HG02623 (cell line): ENCODE results near the gene LDLRAD3.

Source experiments
- ATAC-seq: cut with Tn5 transposase; IDR thresholded peaks from one replicate; pipeline ENCODE4 v1.9.1; 2021; ENCODE audit warnings: moderate library complexity; ENCODE audit not compliant: unreplicated experiment

Gene LDLRAD3

GRCh38 chr11:36071917-36072500 lies 128.1 kb downstream of the LDLRAD3 start:
- ATAC-seq = no peak

- no peak for ATAC-seq
These were observed 129.7 kb downstream of the LDLRAD3 start for GRCh38 chr11:36073411-36074203.

GRCh38 chr11:36074941-36075431 lies 131.1 kb downstream of the LDLRAD3 start:
- ATAC-seq = no peak

GRCh38 chr11:36077368-36077767 lies 133.5 kb downstream of the LDLRAD3 start:
- no peak for ATAC-seq

GRCh38 chr11:36077886-36078685 lies 134.2 kb downstream of the LDLRAD3 start:
- ATAC-seq = no peak

- no peak for ATAC-seq
These were observed 134.8 kb downstream of the LDLRAD3 start for GRCh38 chr11:36078686-36079055.

GRCh38 chr11:36079878-36080675 lies 136.2 kb downstream of the LDLRAD3 start:
- ATAC-seq = no peak

GRCh38 chr11:36081274-36081945 lies 137.5 kb downstream of the LDLRAD3 start:
- no peak for ATAC-seq

GRCh38 chr11:36086366-36086765 lies 142.5 kb downstream of the LDLRAD3 start:
- no peak for ATAC-seq

GRCh38 chr11:36088266-36088972 lies 144.6 kb downstream of the LDLRAD3 start:
- ATAC-seq = no peak

- no peak for ATAC-seq
These were observed 146.1 kb downstream of the LDLRAD3 start for GRCh38 chr11:36089920-36090319.

- ATAC-seq = no peak
These were observed 146.7 kb downstream of the LDLRAD3 start for GRCh38 chr11:36090356-36091109.

- ATAC-seq = no peak
These were observed 147.5 kb downstream of the LDLRAD3 start for GRCh38 chr11:36091256-36091811.

GRCh38 chr11:36092314-36093030 lies 148.6 kb downstream of the LDLRAD3 start:
- ATAC-seq = no peak

GRCh38 chr11:36093548-36093947 lies 149.7 kb downstream of the LDLRAD3 start:
- no peak for ATAC-seq

- no peak for ATAC-seq
These were observed 150.3 kb downstream of the LDLRAD3 start for GRCh38 chr11:36094164-36094563.

- no peak for ATAC-seq
These were observed 151.9 kb downstream of the LDLRAD3 start for GRCh38 chr11:36095716-36096115.

GRCh38 chr11:36097219-36097650 lies 153.4 kb downstream of the LDLRAD3 start:
- ATAC-seq = no peak
